ENCODE results near the gene NFE2L2.

The NFE2L2 gene

DNA sequence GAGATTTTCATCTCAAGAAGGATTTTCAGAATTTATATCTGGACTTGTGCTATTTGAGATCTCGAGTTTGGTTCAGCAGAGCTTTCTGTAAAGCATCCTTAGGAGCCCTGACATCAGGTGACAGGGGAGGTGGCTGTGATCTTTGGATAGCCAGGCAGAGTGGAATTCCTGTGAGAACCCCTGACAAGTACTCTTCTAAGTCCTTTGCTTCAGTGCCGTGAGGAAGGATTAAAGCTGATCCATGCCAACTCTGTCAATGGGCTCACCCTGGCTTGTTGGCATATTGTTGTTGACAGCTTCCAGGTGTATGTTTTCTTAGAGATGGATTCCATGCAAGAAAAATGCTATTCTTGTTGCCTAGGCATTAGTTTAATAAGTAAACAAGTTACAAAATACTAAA, 38.0 kb upstream of the NFE2L2 start:
- TF ChIP-seq, protein P1, sequence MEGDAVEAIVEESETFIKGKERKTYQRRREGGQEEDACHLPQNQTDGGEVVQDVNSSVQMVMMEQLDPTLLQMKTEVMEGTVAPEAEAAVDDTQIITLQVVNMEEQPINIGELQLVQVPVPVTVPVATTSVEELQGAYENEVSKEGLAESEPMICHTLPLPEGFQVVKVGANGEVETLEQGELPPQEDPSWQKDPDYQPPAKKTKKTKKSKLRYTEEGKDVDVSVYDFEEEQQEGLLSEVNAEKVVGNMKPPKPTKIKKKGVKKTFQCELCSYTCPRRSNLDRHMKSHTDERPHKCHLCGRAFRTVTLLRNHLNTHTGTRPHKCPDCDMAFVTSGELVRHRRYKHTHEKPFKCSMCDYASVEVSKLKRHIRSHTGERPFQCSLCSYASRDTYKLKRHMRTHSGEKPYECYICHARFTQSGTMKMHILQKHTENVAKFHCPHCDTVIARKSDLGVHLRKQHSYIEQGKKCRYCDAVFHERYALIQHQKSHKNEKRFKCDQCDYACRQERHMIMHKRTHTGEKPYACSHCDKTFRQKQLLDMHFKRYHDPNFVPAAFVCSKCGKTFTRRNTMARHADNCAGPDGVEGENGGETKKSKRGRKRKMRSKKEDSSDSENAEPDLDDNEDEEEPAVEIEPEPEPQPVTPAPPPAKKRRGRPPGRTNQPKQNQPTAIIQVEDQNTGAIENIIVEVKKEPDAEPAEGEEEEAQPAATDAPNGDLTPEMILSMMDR (IDR thresholded peaks at IDR 0.05; ENCODE audit: low read depth, low read length), result no peak
- no peak for DNase-seq (ENCODE audit: extremely low read depth, low read depth)

DNA sequence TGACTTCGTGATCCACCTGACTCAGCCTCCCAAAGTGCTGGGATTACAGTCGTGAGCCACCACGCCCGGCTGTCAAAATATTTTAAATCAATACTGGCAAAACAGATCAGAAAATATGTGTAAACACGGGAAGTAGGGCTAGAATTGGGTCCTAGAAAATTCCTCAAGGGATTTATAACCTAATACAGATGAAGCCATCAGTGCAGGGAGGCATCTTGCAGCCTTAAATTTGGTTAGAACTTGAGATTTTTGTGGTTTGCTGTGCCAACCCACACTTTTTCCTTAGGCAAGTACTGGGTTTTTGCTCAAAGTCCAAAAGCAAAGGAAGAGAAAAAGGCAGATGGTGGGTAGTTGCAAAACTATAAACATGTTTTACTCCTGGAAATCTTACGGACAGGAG, 33.7 kb upstream of the NFE2L2 start:
- TF ChIP-seq, protein P1 (IDR thresholded peaks at IDR 0.05; ENCODE audit: low read depth, low read length), result no peak
- DNase-seq (ENCODE audit: extremely low read depth, low read depth), result peak; percentile 59

DNA sequence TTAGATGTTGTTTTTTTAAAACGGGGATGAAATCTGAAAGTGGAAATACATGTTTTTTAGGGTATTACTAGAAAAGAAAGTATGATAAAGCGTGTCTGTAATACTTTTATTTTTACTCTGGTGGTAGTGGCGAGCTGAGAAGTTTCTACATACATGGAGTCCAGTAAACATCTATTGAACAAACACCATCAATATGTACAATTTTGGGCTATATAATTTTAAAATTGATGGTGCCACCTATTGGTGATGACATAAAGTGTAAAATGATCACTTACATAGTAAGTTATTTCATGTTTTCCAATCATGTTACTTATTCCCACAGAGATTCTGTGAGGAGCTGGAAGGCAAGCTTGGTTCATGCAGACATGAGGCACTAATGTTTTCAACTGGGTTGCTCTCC, 31.5 kb upstream of the NFE2L2 start:
- TF ChIP-seq, protein P1 (IDR thresholded peaks at IDR 0.05; ENCODE audit: low read depth, low read length), result peak; percentile 10
- DNase-seq (ENCODE audit: extremely low read depth, low read depth), result no peak

DNA sequence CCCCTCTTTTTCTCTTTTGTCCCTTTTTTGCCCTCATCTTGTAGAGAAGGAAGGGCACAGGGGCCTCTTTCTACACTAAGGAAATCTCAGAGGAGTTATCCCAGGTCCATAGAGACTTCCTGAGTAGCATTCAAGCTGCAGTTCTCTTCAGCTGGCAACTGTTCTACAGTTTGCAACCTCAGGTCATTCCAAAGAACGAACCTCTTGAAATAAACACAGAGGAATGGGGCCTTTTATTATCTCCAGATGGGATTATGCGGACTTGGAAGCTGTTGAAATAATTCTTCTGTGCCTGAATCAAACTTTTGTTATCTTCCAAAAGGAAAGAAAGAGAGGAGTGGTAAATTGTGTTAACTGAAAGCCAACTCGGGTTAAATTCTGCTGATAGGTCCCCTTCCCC, 31.0 kb upstream of the NFE2L2 start:
- DNase-seq (ENCODE audit: extremely low read depth, low read depth), result peak; percentile 58
- TF ChIP-seq, protein P1 (IDR thresholded peaks at IDR 0.05; ENCODE audit: low read depth, low read length), result no peak

DNA sequence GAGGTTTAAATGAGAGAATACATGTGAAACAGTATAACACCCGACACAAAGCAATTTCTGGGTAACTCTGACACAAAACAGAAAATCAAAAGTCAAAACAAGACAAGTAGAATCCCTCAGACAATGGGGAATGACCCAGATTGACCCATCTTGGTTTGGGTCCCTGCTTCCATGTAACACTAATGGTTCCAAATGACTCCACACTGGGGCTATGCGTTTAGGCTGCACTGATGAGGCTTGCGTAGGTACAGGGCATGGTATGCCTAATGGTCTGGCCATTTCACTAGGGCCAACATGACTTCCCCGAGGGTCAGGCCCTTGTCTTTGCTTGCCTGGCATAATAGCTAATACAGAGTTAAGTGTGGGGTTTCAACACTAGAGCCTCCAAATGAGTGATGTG, 27.2 kb upstream of the NFE2L2 start:
- no peak for DNase-seq (ENCODE audit: extremely low read depth, low read depth)
- TF ChIP-seq, protein P1 (IDR thresholded peaks at IDR 0.05; ENCODE audit: low read depth, low read length), result no peak

DNA sequence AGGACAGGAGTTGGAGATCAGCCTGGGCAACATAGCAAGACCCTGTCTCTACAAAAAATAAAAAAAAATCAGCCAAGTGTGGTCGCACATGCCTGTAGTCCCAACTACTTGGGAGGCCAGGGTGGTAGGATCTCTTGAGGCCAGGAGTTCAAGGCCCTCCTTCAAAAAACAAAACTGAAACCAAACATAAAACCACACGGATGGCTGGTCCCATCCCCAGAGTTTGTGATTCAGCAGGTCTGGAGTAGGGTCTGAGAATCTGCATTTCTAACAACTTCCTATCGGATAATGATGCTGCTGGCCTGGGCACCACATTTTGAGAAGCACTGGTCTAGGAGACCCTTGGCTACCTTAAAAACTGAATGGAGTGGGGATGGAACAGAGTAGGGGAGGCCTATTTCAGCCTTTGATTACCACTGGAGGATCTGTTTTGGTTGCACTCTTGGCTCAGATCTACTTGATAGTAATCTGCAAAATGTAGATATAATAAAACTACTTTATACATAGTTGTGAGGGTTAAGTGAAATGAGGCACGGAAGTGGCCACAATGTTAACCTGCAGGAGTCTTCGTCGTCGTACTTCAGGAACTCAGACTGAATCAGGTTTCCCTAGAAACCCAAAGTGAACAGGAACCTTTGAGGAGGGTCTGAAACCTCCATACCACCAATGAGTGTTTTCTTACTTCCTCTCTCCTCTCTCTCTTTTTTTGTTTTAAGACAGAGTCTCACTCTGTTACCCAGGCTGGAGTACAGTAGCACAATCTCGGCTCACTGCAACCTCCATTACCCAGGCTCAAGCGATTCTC, 25.5 kb upstream of the NFE2L2 start:
- no peak for DNase-seq (ENCODE audit: extremely low read depth, low read depth)
- TF ChIP-seq, protein P1 (IDR thresholded peaks at IDR 0.05; ENCODE audit: low read depth, low read length), result no peak

DNA sequence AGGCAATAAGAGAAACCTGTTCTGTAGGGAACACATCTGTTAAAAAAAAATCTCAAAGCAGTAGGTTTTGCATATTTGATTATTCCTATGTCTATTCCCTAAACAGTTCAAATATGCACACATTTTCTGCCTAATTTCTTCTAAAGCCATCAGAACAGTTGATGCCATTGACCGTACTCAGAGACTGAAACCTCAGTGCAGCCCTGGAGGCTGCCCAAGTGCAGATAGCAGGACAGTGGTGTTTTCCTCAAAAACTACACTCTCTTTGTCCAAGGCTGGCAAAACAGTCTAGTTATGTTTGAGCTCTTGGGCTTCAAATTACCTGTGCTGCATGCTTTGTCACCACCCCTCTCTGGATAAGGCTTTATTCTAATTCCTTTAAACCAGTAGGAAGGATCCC, 23.3 kb upstream of the NFE2L2 start:
- TF ChIP-seq, protein P1 (IDR thresholded peaks at IDR 0.05; ENCODE audit: low read depth, low read length), result no peak
- DNase-seq (ENCODE audit: extremely low read depth, low read depth), result no peak

All from AG09319 (cell line).